WTC11 (cell line): ENCODE data around the gene GCG. TPM values are rescaled to one million over a fixed set of nuclear protein-coding genes. Genes with fewer than 3 reads are reported as not detected.

Source experiments
- ATAC-seq: fragments of 200-7000 bp; cut with Tn5 transposase; 2 replicates; pipeline ENCODE4 v1.10.0; 2021; ENCODE audit warnings: mild to moderate bottlenecking, moderate library complexity
- CTCF ChIA-PET: fragments of 300-600 bp; sonication (Branson Sonifier 250); formaldehyde crosslinking; loops from one replicate; lab custom pipeline; 2021; ENCODE audit warnings: antibody characterized with exemption; lab: Charles Lee
- POLR2A ChIA-PET: fragments of 350-600 bp; sonication (Branson Sonifier 250); formaldehyde crosslinking; loops from one replicate; lab custom pipeline; 2021; ENCODE audit warnings: antibody characterized with exemption; lab: Charles Lee
- DNase-seq: peaks from one replicate; pipeline ENCODE4 v3.0.0; 2021; ENCODE audit warnings: low spot score
- H3K27ac Mint-ChIP-seq: 2 replicates; pipeline ENCODE4 v1.8.0; 2021; ENCODE audit warnings: mixed read lengths
- H3K27me3 Mint-ChIP-seq: 2 replicates; pipeline ENCODE4 v1.8.0; 2021; ENCODE audit warnings: low read depth, mild to moderate bottlenecking, moderate library complexity, mixed read lengths
- H3K36me3 Mint-ChIP-seq: 2 replicates; pipeline ENCODE4 v1.8.0; 2021; ENCODE audit warnings: mixed read lengths
- H3K4me1 Mint-ChIP-seq: 2 replicates; pipeline ENCODE4 v1.8.0; 2022; ENCODE audit warnings: mixed read lengths
- H3K4me3 Mint-ChIP-seq: 2 replicates; pipeline ENCODE4 v1.8.0; 2021; ENCODE audit warnings: mild to moderate bottlenecking, moderate library complexity, mixed read lengths
- H3K9me3 Mint-ChIP-seq: 2 replicates; pipeline ENCODE4 v1.8.0; 2021; ENCODE audit warnings: mixed read lengths
- HMGA2 ChIP-seq: fragments of 250-450 bp; sonication (Bioruptor Pico); IDR thresholded peaks from 2 replicates; pipeline ENCODE4 v1.4.0; 2021; ENCODE audit warnings: mild to moderate bottlenecking, moderate library complexity
- IRF2 ChIP-seq: sonication (generic); formaldehyde crosslinking; IDR thresholded peaks from 2 replicates; pipeline ENCODE4 v1.8.0; 2022; ENCODE audit warnings: low read depth, missing genetic modification reagents, borderline replicate concordance
- JAZF1 ChIP-seq: fragments of 250-450 bp; sonication (Bioruptor Pico); IDR thresholded peaks from 2 replicates; pipeline ENCODE4 v1.9.0; 2021; ENCODE audit warnings: moderate library complexity, mild to moderate bottlenecking, inconsistent platforms
- MXD4 ChIP-seq: fragments of 250-450 bp; sonication (Bioruptor Pico); IDR thresholded peaks from 2 replicates; pipeline ENCODE4 v1.8.0; 2021; ENCODE audit warnings: mild to moderate bottlenecking, moderate library complexity, borderline replicate concordance
- MYBL2 ChIP-seq: sonication (generic); formaldehyde crosslinking; IDR thresholded peaks from 2 replicates; pipeline ENCODE4 v1.8.1; 2023; ENCODE audit warnings: mild to moderate bottlenecking, moderate library complexity, missing genetic modification reagents
- NFE2L1 ChIP-seq: sonication (generic); formaldehyde crosslinking; IDR thresholded peaks from 2 replicates; pipeline ENCODE4 v1.8.1; 2023; ENCODE audit warnings: missing genetic modification reagents
- OVOL2 ChIP-seq: fragments of 250-450 bp; sonication (Bioruptor Pico); IDR thresholded peaks from 2 replicates; pipeline ENCODE4 v1.9.0; 2021; ENCODE audit warnings: mild to moderate bottlenecking, borderline replicate concordance
- SMAD3 ChIP-seq: sonication (generic); formaldehyde crosslinking; IDR thresholded peaks from 2 replicates; pipeline ENCODE4 v1.8.0; 2022; ENCODE audit warnings: missing genetic modification reagents, mild to moderate bottlenecking, borderline replicate concordance
- SMAD4 ChIP-seq: sonication (generic); formaldehyde crosslinking; IDR thresholded peaks from 2 replicates; pipeline ENCODE4 v1.8.0; 2022; ENCODE audit warnings: mild to moderate bottlenecking, missing genetic modification reagents
- ZNF138 ChIP-seq: sonication (generic); formaldehyde crosslinking; conservative IDR thresholded peaks from 2 replicates; pipeline ENCODE4 v1.8.1; 2022; ENCODE audit warnings: mild to moderate bottlenecking, moderate library complexity, missing genetic modification reagents
- total RNA-seq: library from RNA; stranded (reverse); gene quantifications from 3 replicates; pipeline ENCODE4 v1.2.3, GENCODE V29; 2021
- TF ChIP-seq, protein P1 (sequence below): sonication (generic); formaldehyde crosslinking; IDR thresholded peaks from 2 replicates; pipeline ENCODE4 v1.8.0; 2023; ENCODE audit warnings: missing genetic modification reagents
- TF ChIP-seq, protein P2 (sequence below): sonication (generic); formaldehyde crosslinking; IDR thresholded peaks from 2 replicates; pipeline ENCODE4 v1.8.0; 2023; ENCODE audit warnings: mild to moderate bottlenecking, missing genetic modification reagents
- TF ChIP-seq, protein P3 (sequence below): sonication (generic); formaldehyde crosslinking; IDR thresholded peaks from 2 replicates; pipeline ENCODE4 v1.8.1; 2023; ENCODE audit warnings: mild to moderate bottlenecking, missing genetic modification reagents, moderate library complexity
- TF ChIP-seq, protein P4 (sequence below): sonication (generic); formaldehyde crosslinking; IDR thresholded peaks from 2 replicates; pipeline ENCODE4 v1.8.0; 2023; ENCODE audit warnings: missing genetic modification reagents, mild to moderate bottlenecking, borderline replicate concordance
- TF ChIP-seq, protein P5 (sequence below): sonication (generic); formaldehyde crosslinking; conservative IDR thresholded peaks from 2 replicates; pipeline ENCODE4 v1.8.1; 2023; ENCODE audit warnings: mild to moderate bottlenecking, low read depth, missing genetic modification reagents, moderate library complexity
- TF ChIP-seq, protein P6 (sequence below): fragments of 250-450 bp; sonication (Bioruptor Pico); IDR thresholded peaks from 2 replicates; pipeline ENCODE4 v1.9.0; 2021; ENCODE audit warnings: mild to moderate bottlenecking, borderline replicate concordance
- TF ChIP-seq, protein P7 (sequence below): fragments of 250-450 bp; sonication (Bioruptor Pico); IDR thresholded peaks from 2 replicates; pipeline ENCODE4 v1.9.0; 2021; ENCODE audit warnings: mild to moderate bottlenecking
- TF ChIP-seq, protein P8 (sequence below): sonication (generic); formaldehyde crosslinking; IDR thresholded peaks from 2 replicates; pipeline ENCODE4 v1.8.0; 2022; ENCODE audit warnings: mild to moderate bottlenecking, missing genetic modification reagents

Gene GCG
- total RNA-seq, 1 experiment from 2014 or later = not detected

DNA sequence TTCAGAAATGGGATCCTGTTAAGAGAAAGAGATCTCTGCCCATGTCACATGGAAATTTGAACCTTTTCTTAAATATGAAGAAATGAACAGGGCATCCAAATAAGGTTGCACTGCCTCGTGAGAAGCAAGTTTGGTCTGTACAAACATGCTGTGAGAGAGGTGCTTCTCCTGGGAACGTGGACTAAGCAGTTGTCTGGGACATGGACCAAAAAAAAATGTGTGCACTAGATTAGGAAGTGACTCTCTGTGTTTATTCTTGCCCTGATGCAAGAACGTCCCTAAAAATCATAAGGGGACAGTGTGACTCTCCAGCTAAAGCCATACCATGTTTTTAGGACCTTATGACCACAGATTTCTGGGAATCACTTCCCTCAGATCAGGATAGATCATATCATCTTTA, 23.7 kb upstream of the GCG start:
- CTCF ChIA-PET = no interaction called here
- no peak overlapping the region for H3K4me3 Mint-ChIP-seq
- POLR2A ChIA-PET = no interaction called here

DNA sequence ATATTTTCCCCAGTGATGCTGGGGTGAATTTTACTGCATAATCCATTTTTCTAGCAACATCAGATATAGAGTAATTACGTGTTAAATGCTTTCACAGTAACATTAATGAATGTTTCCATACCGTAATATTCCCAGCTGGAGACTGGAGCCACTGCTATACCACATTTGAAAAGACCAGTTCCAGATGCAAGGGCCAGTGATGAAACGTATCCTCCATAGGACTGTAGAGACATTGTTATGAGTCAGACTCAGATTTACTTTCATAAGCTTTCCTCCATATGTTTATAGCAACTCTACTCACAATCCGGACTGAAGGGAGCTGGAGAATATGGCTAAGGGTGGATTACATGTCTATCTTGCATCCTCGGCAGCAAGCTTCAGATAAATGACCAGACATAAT, 22.7 kb upstream of the GCG start:
- Mint-ChIP-seq H3K9me3 (no peaks in the 10 kb centered on the region), H3K27me3 (no peaks in the 10 kb centered on the region), H3K4me1 (peaks cover 35% of the 10 kb centered on the region), H3K4me3 (no peak overlapping the region), H3K36me3 (no peaks in the 10 kb centered on the region), H3K27ac (no peak overlapping the region)
- no peak for DNase-seq
- ChIA-PET POLR2A (no interaction called here), CTCF (no interaction called here)
- no peak for ATAC-seq
- TF ChIP-seq, protein P1, sequence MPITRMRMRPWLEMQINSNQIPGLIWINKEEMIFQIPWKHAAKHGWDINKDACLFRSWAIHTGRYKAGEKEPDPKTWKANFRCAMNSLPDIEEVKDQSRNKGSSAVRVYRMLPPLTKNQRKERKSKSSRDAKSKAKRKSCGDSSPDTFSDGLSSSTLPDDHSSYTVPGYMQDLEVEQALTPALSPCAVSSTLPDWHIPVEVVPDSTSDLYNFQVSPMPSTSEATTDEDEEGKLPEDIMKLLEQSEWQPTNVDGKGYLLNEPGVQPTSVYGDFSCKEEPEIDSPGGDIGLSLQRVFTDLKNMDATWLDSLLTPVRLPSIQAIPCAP (CRISPR knock-in tag) = no peak
- TF ChIP-seq JAZF1 (CRISPR knock-in tag) = no peak
- TF ChIP-seq, protein P2, sequence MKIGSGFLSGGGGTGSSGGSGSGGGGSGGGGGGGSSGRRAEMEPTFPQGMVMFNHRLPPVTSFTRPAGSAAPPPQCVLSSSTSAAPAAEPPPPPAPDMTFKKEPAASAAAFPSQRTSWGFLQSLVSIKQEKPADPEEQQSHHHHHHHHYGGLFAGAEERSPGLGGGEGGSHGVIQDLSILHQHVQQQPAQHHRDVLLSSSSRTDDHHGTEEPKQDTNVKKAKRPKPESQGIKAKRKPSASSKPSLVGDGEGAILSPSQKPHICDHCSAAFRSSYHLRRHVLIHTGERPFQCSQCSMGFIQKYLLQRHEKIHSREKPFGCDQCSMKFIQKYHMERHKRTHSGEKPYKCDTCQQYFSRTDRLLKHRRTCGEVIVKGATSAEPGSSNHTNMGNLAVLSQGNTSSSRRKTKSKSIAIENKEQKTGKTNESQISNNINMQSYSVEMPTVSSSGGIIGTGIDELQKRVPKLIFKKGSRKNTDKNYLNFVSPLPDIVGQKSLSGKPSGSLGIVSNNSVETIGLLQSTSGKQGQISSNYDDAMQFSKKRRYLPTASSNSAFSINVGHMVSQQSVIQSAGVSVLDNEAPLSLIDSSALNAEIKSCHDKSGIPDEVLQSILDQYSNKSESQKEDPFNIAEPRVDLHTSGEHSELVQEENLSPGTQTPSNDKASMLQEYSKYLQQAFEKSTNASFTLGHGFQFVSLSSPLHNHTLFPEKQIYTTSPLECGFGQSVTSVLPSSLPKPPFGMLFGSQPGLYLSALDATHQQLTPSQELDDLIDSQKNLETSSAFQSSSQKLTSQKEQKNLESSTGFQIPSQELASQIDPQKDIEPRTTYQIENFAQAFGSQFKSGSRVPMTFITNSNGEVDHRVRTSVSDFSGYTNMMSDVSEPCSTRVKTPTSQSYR (CRISPR knock-in tag) = no peak
- TF ChIP-seq HMGA2 (CRISPR knock-in tag) = no peak
- TF ChIP-seq OVOL2 (CRISPR knock-in tag) = no peak
- TF ChIP-seq SMAD4 (CRISPR knock-in tag) = no peak
- TF ChIP-seq, protein P3, sequence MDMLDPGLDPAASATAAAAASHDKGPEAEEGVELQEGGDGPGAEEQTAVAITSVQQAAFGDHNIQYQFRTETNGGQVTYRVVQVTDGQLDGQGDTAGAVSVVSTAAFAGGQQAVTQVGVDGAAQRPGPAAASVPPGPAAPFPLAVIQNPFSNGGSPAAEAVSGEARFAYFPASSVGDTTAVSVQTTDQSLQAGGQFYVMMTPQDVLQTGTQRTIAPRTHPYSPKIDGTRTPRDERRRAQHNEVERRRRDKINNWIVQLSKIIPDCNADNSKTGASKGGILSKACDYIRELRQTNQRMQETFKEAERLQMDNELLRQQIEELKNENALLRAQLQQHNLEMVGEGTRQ (CRISPR knock-in tag) = no peak
- TF ChIP-seq, protein P4, sequence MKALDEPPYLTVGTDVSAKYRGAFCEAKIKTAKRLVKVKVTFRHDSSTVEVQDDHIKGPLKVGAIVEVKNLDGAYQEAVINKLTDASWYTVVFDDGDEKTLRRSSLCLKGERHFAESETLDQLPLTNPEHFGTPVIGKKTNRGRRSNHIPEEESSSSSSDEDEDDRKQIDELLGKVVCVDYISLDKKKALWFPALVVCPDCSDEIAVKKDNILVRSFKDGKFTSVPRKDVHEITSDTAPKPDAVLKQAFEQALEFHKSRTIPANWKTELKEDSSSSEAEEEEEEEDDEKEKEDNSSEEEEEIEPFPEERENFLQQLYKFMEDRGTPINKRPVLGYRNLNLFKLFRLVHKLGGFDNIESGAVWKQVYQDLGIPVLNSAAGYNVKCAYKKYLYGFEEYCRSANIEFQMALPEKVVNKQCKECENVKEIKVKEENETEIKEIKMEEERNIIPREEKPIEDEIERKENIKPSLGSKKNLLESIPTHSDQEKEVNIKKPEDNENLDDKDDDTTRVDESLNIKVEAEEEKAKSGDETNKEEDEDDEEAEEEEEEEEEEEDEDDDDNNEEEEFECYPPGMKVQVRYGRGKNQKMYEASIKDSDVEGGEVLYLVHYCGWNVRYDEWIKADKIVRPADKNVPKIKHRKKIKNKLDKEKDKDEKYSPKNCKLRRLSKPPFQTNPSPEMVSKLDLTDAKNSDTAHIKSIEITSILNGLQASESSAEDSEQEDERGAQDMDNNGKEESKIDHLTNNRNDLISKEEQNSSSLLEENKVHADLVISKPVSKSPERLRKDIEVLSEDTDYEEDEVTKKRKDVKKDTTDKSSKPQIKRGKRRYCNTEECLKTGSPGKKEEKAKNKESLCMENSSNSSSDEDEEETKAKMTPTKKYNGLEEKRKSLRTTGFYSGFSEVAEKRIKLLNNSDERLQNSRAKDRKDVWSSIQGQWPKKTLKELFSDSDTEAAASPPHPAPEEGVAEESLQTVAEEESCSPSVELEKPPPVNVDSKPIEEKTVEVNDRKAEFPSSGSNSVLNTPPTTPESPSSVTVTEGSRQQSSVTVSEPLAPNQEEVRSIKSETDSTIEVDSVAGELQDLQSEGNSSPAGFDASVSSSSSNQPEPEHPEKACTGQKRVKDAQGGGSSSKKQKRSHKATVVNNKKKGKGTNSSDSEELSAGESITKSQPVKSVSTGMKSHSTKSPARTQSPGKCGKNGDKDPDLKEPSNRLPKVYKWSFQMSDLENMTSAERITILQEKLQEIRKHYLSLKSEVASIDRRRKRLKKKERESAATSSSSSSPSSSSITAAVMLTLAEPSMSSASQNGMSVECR = no peak
- TF ChIP-seq, protein P5, sequence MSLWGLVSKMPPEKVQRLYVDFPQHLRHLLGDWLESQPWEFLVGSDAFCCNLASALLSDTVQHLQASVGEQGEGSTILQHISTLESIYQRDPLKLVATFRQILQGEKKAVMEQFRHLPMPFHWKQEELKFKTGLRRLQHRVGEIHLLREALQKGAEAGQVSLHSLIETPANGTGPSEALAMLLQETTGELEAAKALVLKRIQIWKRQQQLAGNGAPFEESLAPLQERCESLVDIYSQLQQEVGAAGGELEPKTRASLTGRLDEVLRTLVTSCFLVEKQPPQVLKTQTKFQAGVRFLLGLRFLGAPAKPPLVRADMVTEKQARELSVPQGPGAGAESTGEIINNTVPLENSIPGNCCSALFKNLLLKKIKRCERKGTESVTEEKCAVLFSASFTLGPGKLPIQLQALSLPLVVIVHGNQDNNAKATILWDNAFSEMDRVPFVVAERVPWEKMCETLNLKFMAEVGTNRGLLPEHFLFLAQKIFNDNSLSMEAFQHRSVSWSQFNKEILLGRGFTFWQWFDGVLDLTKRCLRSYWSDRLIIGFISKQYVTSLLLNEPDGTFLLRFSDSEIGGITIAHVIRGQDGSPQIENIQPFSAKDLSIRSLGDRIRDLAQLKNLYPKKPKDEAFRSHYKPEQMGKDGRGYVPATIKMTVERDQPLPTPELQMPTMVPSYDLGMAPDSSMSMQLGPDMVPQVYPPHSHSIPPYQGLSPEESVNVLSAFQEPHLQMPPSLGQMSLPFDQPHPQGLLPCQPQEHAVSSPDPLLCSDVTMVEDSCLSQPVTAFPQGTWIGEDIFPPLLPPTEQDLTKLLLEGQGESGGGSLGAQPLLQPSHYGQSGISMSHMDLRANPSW (CRISPR knock-in tag) = no peak
- no peak for TF ChIP-seq IRF2 (CRISPR knock-in tag)
- no peak for TF ChIP-seq NFE2L1 (CRISPR knock-in tag)

More for the DNA sequence above, 23.7 kb upstream of the GCG start:
- Mint-ChIP-seq H3K9me3 (no peaks in the 10 kb centered on the region), H3K27ac (no peak overlapping the region), H3K4me1 (peaks cover 34% of the 10 kb centered on the region), H3K36me3 (no peaks in the 10 kb centered on the region), H3K27me3 (no peaks in the 10 kb centered on the region)
- TF ChIP-seq, protein P6, sequence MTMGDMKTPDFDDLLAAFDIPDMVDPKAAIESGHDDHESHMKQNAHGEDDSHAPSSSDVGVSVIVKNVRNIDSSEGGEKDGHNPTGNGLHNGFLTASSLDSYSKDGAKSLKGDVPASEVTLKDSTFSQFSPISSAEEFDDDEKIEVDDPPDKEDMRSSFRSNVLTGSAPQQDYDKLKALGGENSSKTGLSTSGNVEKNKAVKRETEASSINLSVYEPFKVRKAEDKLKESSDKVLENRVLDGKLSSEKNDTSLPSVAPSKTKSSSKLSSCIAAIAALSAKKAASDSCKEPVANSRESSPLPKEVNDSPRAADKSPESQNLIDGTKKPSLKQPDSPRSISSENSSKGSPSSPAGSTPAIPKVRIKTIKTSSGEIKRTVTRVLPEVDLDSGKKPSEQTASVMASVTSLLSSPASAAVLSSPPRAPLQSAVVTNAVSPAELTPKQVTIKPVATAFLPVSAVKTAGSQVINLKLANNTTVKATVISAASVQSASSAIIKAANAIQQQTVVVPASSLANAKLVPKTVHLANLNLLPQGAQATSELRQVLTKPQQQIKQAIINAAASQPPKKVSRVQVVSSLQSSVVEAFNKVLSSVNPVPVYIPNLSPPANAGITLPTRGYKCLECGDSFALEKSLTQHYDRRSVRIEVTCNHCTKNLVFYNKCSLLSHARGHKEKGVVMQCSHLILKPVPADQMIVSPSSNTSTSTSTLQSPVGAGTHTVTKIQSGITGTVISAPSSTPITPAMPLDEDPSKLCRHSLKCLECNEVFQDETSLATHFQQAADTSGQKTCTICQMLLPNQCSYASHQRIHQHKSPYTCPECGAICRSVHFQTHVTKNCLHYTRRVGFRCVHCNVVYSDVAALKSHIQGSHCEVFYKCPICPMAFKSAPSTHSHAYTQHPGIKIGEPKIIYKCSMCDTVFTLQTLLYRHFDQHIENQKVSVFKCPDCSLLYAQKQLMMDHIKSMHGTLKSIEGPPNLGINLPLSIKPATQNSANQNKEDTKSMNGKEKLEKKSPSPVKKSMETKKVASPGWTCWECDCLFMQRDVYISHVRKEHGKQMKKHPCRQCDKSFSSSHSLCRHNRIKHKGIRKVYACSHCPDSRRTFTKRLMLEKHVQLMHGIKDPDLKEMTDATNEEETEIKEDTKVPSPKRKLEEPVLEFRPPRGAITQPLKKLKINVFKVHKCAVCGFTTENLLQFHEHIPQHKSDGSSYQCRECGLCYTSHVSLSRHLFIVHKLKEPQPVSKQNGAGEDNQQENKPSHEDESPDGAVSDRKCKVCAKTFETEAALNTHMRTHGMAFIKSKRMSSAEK = no peak
- no peak for TF ChIP-seq MYBL2 (CRISPR knock-in tag)
- TF ChIP-seq, protein P7, sequence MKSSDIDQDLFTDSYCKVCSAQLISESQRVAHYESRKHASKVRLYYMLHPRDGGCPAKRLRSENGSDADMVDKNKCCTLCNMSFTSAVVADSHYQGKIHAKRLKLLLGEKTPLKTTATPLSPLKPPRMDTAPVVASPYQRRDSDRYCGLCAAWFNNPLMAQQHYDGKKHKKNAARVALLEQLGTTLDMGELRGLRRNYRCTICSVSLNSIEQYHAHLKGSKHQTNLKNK = no peak
- no peak for TF ChIP-seq JAZF1 (CRISPR knock-in tag)
- TF ChIP-seq, protein P8, sequence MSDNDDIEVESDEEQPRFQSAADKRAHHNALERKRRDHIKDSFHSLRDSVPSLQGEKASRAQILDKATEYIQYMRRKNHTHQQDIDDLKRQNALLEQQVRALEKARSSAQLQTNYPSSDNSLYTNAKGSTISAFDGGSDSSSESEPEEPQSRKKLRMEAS = no peak
- TF ChIP-seq ZNF138 (CRISPR knock-in tag) = no peak
- TF ChIP-seq SMAD3 (CRISPR knock-in tag) = no peak
- TF ChIP-seq MXD4 (CRISPR knock-in tag) = no peak
- DNase-seq (no peak), ATAC-seq (no peak)
